Panc1 (cell line): ENCODE measurements around the gene DLL3.

Experiments
- POLR2AphosphoS5 ChIP-seq: IDR thresholded peaks from 2 replicates; pipeline ENCODE4 v1.6.1; 2012; ENCODE audit warnings: mild to moderate bottlenecking, low read depth, low read length, moderate library complexity
- REST ChIP-seq, 2 experiments: IDR thresholded peaks; 2 replicates each; pipeline ENCODE4 v1.6.1; 2011 to 2012; ENCODE audit warnings: low read depth in 2 of 2, control low read depth in 1 of 2, low read length in 1 of 2, mild to moderate bottlenecking in 1 of 2, moderate library complexity in 1 of 2; ENCODE audit not compliant: insufficient read depth in 1 of 2
- TCF7L2 ChIP-seq: IDR thresholded peaks from 2 replicates; pipeline ENCODE4 v1.6.1; 2011; ENCODE audit warnings: mild to moderate bottlenecking, low read depth, low read length, inconsistent platforms
- TF ChIP-seq, protein P1 (sequence below): fragments of 450-650 bp; IDR thresholded peaks from 2 replicates; pipeline ENCODE4 v1.5.1; 2017; ENCODE audit warnings: mild to moderate bottlenecking

GRCh38 chr19:39497996-39498797, 550 bp upstream of the DLL3 start:
- TF ChIP-seq, protein P1, sequence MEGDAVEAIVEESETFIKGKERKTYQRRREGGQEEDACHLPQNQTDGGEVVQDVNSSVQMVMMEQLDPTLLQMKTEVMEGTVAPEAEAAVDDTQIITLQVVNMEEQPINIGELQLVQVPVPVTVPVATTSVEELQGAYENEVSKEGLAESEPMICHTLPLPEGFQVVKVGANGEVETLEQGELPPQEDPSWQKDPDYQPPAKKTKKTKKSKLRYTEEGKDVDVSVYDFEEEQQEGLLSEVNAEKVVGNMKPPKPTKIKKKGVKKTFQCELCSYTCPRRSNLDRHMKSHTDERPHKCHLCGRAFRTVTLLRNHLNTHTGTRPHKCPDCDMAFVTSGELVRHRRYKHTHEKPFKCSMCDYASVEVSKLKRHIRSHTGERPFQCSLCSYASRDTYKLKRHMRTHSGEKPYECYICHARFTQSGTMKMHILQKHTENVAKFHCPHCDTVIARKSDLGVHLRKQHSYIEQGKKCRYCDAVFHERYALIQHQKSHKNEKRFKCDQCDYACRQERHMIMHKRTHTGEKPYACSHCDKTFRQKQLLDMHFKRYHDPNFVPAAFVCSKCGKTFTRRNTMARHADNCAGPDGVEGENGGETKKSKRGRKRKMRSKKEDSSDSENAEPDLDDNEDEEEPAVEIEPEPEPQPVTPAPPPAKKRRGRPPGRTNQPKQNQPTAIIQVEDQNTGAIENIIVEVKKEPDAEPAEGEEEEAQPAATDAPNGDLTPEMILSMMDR = no peak
- TF ChIP-seq REST (IDR thresholded peaks at IDR 0.05; ENCODE audit: insufficient read depth in 1 of 2, low read depth in 2 of 2, low read length in 1 of 2) = no peak
- TF ChIP-seq POLR2AphosphoS5 = no peak
- TF ChIP-seq TCF7L2 = no peak
